Thyroid gland (tissue), 4 donors: ENCODE data around the gene CLMN.

Source experiments
- CTCF ChIP-seq, 6 experiments: fragments of 200-600 bp in 3 of 6; fragments of 450-650 bp in 3 of 6; sonication (generic) in 3 of 6; IDR thresholded peaks; one replicate each; pipeline ENCODE4 v1.5.1; 2016 to 2019; ENCODE audit warnings: antibody characterized with exemption in 6 of 6, mild to moderate bottlenecking in 2 of 6, inconsistent platforms in 1 of 6, moderate library complexity in 1 of 6
- POLR2A ChIP-seq, 2 donors: fragments of 450-650 bp; IDR thresholded peaks; one replicate each; pipeline ENCODE4 v1.6.1; 2017; ENCODE audit warnings: antibody characterized with exemption in 2 of 2, mild to moderate bottlenecking in 2 of 2, moderate library complexity in 1 of 2

- no peak for TF ChIP-seq POLR2A (IDR thresholded peaks at IDR 0.05)
- no peak for TF ChIP-seq CTCF (IDR thresholded peaks at IDR 0.05)
These were observed 44.2 kb downstream of the CLMN start for GRCh38 chr14:95275494-95275893.
